PFSK-1 (cell line): Measurements from ENCODE around the gene LIMS1.

Experiments
- POLR2AphosphoS5 ChIP-seq: IDR thresholded peaks from 2 replicates; pipeline ENCODE4 v1.6.1; 2012; ENCODE audit warnings: low read depth, mild to moderate bottlenecking, control low read depth, low read length, moderate library complexity
- SIN3A ChIP-seq: IDR thresholded peaks from 2 replicates; pipeline ENCODE4 v1.6.1; 2012; ENCODE audit warnings: mild to moderate bottlenecking, low read length, moderate library complexity, borderline replicate concordance; ENCODE audit not compliant: insufficient read depth

DNA sequence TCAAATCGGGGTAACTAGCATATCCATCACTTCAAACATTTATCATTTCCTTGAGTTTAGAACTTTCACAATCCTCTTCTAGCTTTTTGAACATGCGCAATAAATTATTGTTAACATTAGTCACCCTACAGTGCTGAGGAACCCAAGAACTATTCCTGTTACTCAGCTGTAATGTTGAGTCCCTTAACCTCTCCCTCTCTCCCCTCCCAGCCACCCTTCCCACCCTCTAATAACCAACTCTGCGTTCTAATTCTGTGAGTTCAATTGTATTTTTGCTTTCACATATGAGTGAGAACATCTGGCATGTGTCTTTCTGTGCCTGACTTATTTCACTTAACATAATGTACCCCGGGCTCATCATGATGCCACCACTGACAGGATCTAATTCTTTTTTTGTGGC lies 106.5 kb downstream of the LIMS1 start:
- TF ChIP-seq SIN3A (no peak), POLR2AphosphoS5 (no peak)
